Retinal pigment epithelial cell (primary cell): ENCODE data around the gene ZRANB2.

Experiments
- DNase-seq: peaks from one replicate; pipeline ENCODE4 v3.0.0-alpha.2; 2010; ENCODE audit warnings: low read depth
- H3K4me3 ChIP-seq: 2 replicates; pipeline ENCODE4 v1.5.1; 2011; ENCODE audit warnings: mild to moderate bottlenecking, low read length, control low read depth, moderate library complexity
- CTCF ChIP-seq: conservative IDR thresholded peaks from 2 replicates; pipeline ENCODE4 v1.5.1; 2011; ENCODE audit warnings: low read depth, low read length, control low read depth, inconsistent platforms

ZRANB2 gene

GRCh38 chr1:71072273-71072672 lies 8.6 kb downstream of the ZRANB2 start:
- H3K4me3 ChIP-seq, result no peak overlapping the region
- DNase-seq, result no peak
- TF ChIP-seq CTCF, result no peak

GRCh38 chr1:71071720-71072119 lies 9.1 kb downstream of the ZRANB2 start:
- no peak for TF ChIP-seq CTCF
- DNase-seq, result no peak
- no peak overlapping the region for H3K4me3 ChIP-seq

GRCh38 chr1:71068325-71069240 lies 12.3 kb downstream of the ZRANB2 start:
- no peak for DNase-seq
- no peak overlapping the region for H3K4me3 ChIP-seq
- no peak for TF ChIP-seq CTCF

- DNase-seq, result no peak
- no peak for TF ChIP-seq CTCF
- H3K4me3 ChIP-seq, result no peak overlapping the region
Measured at GRCh38 chr1:71054791-71055190, 26.0 kb downstream of the ZRANB2 start.

- no peak overlapping the region for H3K4me3 ChIP-seq
- no peak for DNase-seq
- TF ChIP-seq CTCF, result no peak
Measured at GRCh38 chr1:71054281-71054731, 26.5 kb downstream of the ZRANB2 start.

- no peak overlapping the region for H3K4me3 ChIP-seq
- no peak for DNase-seq
- TF ChIP-seq CTCF, result no peak
Measured at GRCh38 chr1:71053758-71054157, 27.1 kb downstream of the ZRANB2 start.

GRCh38 chr1:71053146-71053545 lies 27.7 kb downstream of the ZRANB2 start:
- DNase-seq, result no peak
- H3K4me3 ChIP-seq, result no peak overlapping the region
- TF ChIP-seq CTCF, result no peak
